ENCODE measurements around the gene TXNRD2.

TXNRD2 gene

GRCh38 chr22:19941365-19942082 is at the start of gene TXNRD2, which contains the start of gene COMT:
TXNRD2 (minus strand) TSS chr22:19941818; CDS start chr22:19941803, 15 bp downstream.
COMT (plus strand) TSS chr22:19941772; CDS start chr22:19962527, 20,755 bp downstream.
- no peak for DNase-seq

GRCh38 chr22:19991395-19991644 is 49.7 kb upstream of the TXNRD2 start:
- DNase-seq, result no peak

- no peak for DNase-seq
These were observed 49.2 kb upstream of the TXNRD2 start for GRCh38 chr22:19990609-19991394.

- no peak for DNase-seq
These were observed 48.6 kb upstream of the TXNRD2 start for GRCh38 chr22:19990188-19990587.

- DNase-seq, result no peak
These were observed 48.1 kb upstream of the TXNRD2 start for GRCh38 chr22:19989725-19990067.

- no peak for DNase-seq
These were observed 47.5 kb upstream of the TXNRD2 start for GRCh38 chr22:19988965-19989724.

- DNase-seq, result no peak
These were observed 46.8 kb upstream of the TXNRD2 start for GRCh38 chr22:19988331-19988808.

- no peak for DNase-seq
These were observed 46.0 kb upstream of the TXNRD2 start for GRCh38 chr22:19987394-19988306.

- DNase-seq, result no peak
These were observed 45.1 kb upstream of the TXNRD2 start for GRCh38 chr22:19986410-19987341.

GRCh38 chr22:19986011-19986409 is 44.4 kb upstream of the TXNRD2 start:
- DNase-seq, result no peak

GRCh38 chr22:19984851-19985811 is 43.5 kb upstream of the TXNRD2 start:
- DNase-seq, result no peak

- DNase-seq, result no peak
These were observed 42.7 kb upstream of the TXNRD2 start for GRCh38 chr22:19984201-19984753.

- no peak for DNase-seq
These were observed 42.1 kb upstream of the TXNRD2 start for GRCh38 chr22:19983741-19984140.

- DNase-seq, result no peak
These were observed 41.5 kb upstream of the TXNRD2 start for GRCh38 chr22:19982991-19983578.

- DNase-seq, result no peak
These were observed 40.6 kb upstream of the TXNRD2 start for GRCh38 chr22:19981961-19982920.

GRCh38 chr22:19981171-19981960 is 39.7 kb upstream of the TXNRD2 start:
- DNase-seq, result no peak

- no peak for DNase-seq
These were observed 39.1 kb upstream of the TXNRD2 start for GRCh38 chr22:19980766-19981165.
